IPS-11a (cell line): Measurements from ENCODE around the gene KRT23.

Experiments
- H3K4me3 ChIP-seq: one replicate; pipeline ENCODE4 v1.5.1; 2013; ENCODE audit warnings: low read depth, low read length, control low read depth

KRT23 gene

GRCh38 chr17:40912486-40913210 lies 24.8 kb downstream of the KRT23 start:
- no peak overlapping the region for H3K4me3 ChIP-seq

GRCh38 chr17:40910441-40910841 lies 27.0 kb downstream of the KRT23 start:
- H3K4me3 ChIP-seq: no peak overlapping the region

- H3K4me3 ChIP-seq: no peak overlapping the region
These were observed 27.7 kb downstream of the KRT23 start for GRCh38 chr17:40909755-40910154.

- no peak overlapping the region for H3K4me3 ChIP-seq
These were observed 28.1 kb downstream of the KRT23 start for GRCh38 chr17:40909351-40909750.

DNA sequence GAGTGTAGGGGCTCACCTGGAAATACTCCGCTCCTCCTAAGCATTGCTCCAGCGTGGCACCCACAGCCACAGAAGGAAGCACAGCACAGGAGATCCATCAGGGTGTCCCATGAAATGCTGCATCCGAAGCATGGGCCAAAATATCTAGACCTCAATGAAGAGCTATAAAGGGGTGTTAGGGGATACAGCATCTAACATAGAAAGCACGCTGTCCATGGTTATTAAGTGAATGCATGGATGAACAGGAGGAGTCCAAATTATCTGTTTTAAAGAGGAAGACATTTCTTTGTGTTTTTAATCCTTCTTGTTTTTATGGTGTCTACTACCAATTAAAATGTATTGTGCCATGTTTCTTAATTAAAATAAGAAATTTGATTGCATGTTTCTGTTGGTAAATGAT lies 30.8 kb downstream of the KRT23 start:
- H3K4me3 ChIP-seq: no peak overlapping the region

DNA sequence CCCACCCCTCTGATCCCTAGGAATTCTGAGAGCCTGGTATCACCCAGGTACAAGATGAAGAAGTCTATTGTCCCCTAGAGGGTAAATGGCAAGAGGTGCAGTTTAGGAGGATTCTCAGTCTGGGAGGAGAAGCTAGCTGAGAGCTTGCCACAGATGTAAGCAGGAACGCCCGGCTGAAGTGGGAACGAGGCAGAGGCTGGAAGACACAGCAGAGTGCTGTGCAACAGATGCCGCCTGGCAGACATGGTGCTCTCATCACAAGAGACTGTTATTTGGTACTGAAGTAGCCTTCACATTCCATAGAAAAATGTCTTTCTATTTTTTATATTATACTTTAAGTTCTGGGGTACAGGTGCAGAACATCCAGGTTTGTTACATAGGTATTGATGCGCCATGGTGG lies 32.1 kb downstream of the KRT23 start:
- H3K4me3 ChIP-seq: no peak overlapping the region

- H3K4me3 ChIP-seq: no peak overlapping the region
These were observed 34.2 kb downstream of the KRT23 start for GRCh38 chr17:40903129-40903847.

- no peak overlapping the region for H3K4me3 ChIP-seq
These were observed 34.9 kb downstream of the KRT23 start for GRCh38 chr17:40902498-40902897.

DNA sequence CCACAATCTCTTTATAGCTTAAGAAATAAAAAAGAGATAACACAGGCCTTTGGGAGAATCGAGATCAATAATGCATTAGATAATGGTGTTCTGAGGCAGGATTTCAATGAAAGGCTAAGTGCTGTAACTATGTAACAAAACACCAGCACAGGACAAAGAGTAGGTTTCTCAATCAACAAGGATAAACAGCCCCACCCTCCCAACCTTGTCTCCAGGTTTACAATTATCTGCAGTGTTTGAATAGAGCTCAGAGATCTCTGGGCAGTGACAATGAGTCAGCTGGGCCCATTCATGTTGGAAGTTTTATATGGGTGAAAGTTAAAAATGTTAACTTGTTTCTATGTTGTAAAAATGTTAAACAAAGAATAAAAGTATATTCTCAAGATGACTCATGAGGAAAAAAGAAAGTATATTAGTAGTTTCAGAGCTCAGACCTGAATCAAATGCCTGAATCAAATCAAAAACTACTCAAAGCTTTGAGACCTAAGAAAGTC lies 35.4 kb downstream of the KRT23 start:
- H3K4me3 ChIP-seq: no peak overlapping the region

DNA sequence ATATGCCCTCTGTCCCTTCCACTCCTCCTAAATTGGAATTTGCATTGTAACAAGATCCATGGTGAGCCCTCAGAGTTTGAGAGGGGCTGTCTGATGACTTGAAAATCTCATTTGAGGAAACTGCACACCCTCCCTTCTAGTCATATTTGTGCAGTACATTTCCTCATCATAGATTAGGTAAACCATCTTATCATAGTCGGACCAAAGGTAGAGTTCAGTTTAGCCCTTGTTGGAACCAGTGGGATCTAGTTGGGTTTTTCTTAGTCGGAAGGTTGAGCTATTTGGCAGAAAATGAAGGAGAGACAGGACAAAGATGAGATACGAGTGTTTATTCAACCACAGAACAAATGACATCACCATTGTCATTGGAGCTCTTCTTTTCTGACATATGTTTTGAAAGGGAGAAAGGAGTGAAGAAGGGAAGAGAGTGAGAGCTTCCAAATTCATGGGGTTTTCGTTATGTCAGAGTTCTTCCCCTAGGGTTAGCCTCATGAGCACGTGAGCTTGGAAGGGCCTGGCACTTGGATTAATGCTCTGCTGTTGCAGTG lies 36.6 kb downstream of the KRT23 start:
- H3K4me3 ChIP-seq: no peak overlapping the region

- H3K4me3 ChIP-seq: no peak overlapping the region
These were observed 40.5 kb downstream of the KRT23 start for GRCh38 chr17:40896916-40897455.

DNA sequence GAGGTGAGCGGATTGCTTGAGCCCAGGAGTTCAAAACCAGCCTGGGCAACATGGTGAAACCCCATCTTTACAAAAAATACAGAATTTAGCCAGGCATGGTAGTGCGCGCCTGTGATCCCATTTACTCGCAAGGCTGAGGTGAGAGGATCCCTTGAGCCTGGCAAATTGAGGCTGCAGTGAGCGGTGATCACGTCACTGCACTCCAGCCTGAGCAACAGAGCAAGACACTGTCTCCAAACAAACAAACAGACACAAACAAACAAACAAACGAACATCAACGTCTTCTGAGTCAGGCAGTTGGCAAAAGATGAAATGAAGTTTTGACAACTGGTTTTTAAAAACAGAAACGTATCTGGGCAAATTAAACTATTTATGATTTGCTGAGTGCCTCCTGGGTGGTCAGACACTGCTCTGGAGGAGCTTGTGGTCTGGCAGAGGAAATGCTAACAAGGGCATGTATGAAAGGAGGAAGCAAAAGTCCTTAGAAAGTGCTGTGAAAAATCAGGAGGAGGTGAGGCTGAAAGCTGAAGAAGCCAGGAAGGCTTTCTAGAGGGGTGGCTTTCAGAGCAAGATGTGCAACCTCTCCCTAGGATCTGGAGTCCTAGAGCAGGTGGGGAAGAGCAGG lies 42.2 kb downstream of the KRT23 start:
- no peak overlapping the region for H3K4me3 ChIP-seq

- no peak overlapping the region for H3K4me3 ChIP-seq
These were observed 49.2 kb downstream of the KRT23 start for GRCh38 chr17:40888196-40888720.

DNA sequence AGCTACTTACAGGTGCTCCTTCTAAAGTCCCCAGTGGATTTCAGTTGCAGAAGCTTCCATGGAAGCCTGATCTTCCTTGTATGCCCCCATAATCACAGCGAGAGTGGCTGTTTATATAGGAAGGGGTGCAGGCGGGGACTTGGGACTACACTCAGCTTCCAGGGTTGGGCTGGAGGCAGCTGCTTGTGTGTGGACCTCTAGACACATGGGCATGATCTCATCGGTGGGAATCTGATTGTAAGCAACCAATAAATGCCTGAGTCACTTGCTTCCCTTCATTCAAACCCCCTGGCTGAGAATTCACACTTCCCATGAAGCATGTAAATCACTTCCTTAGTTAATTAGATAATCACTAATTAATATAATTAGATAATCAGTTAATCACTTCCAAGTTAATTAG lies 51.4 kb downstream of the KRT23 start:
- no peak overlapping the region for H3K4me3 ChIP-seq

DNA sequence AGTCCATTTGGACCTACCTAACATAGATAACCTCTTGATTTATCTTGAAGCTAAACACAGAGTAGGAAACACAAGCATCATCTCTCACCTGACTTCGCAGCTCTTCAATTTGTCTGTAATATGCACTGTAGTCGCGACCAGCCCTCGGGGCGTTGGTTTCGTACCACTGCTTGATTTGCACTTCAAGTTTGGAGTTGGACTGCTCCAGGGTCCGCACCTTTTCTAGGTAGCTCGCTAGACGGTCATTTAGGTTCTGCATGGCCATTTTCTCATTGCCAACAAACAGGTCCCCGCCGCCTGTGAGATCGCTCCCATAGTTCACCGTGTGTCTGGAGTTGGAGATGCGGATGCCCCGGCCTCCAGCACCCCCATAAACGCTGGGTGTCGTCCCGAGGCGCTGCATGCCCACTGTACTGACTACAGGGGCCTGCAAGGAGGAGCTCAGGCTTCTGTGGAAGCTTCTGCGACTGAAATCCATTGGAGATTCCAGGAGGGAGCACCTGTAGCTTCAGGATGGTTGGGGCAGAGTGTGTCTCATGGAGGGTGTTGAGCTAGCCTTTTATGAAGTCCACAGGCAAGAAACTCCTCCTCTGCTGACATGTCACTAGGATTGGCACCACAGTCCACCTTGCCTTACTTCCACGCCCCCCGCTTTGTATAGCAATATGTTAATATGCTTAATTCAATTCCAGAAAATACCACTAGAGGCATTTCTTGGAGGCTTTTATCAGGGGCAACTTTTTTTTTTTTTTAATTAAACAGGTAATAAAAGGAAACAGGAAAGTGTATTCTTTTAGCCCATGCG lies 52.5 kb downstream of the KRT23 start, which contains the start of gene KRT20:
KRT20 (minus strand) TSS at position 535 of the 805 bp plus-strand sequence; CDS start at position 478, 57 bp downstream.
- no peak within 1 kb of the TSS for H3K4me3 ChIP-seq

DNA sequence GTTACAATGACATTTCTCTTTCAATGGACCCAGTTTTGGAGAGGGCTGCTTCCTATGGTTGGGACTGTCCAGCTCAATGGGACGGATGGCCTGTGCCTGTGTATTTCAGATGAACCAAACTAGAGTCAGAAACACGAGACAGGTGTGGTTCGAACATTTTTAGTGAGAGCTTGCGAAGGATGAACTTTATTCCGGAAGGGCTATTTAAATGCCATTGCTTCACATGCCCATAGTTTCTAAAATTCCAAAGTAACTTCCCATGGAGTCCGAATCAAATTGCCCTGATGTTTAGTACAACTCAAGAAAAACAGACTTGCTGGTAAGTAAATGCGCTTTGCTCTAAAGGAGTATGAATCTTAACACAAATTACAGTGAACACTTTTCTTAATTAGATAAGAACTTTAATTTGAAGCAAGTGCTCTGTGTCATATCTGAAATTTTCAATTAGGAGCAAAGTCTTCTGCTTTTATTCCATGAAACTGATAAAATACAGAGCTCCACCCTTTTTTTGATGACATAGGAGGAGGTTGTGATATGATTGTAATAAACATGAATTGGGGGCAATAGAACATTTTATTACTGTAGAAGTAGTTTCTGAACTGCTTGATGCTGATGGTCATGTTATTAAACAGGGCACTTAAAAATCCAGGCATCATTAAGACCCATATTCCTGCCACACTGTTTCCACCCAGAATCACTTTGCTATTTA lies 53.7 kb downstream of the KRT23 start:
- H3K4me3 ChIP-seq: no peak overlapping the region

- H3K4me3 ChIP-seq: no peak overlapping the region
These were observed 54.4 kb downstream of the KRT23 start for GRCh38 chr17:40883031-40883430.

DNA sequence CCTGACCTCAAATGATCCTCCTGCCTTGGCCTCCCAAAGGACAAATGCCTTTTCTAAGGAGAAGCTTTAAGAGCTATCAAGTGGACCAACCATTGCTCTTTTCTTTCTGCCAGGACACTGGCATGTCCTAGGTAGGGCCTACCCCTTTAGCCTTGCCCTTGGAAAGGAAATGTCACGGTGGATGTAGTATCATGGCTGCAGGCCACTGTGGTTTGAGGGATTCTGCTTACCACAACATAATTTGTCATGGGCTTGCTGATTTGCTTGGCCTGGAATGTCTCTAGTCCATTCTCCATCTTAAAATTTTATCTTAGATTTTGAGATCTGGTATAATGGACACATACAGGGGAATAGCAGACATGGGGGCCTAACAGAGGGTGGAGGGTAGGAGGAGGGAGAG lies 58.4 kb downstream of the KRT23 start:
- no peak overlapping the region for H3K4me3 ChIP-seq

DNA sequence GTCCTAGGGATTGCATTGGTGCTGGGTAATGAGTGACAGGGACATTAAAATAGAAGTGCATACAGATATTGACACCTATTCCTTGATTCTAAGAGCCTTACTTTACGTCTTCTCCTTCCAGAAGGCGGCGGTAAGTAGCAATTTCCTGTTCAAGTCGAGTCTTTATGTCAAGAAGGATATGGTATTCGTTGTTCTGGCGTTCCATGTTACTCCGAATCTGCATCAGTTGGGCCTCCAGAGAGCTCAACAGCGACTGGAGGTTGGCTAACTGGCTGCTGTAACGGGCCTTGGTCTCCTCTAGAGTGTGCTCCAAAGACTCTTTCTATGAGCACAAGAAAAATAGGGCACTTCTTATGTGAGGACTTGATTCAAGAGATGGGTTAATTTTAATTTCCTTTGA lies 59.4 kb downstream of the KRT23 start:
- H3K4me3 ChIP-seq: no peak overlapping the region

- H3K4me3 ChIP-seq: no peak overlapping the region
These were observed 63.6 kb downstream of the KRT23 start for GRCh38 chr17:40873801-40874200.
